Nephron progenitor cell (in vitro differentiated cells): ENCODE measurements around the gene CAMK2D.

Experiments
- DNase-seq: peaks from one replicate; pipeline ENCODE4 v3.0.0; 2021
- H3K27ac Mint-ChIP-seq: 2 replicates; pipeline ENCODE4 v1.8.0; 2021; ENCODE audit warnings: mild to moderate bottlenecking, moderate library complexity, mixed read lengths
- H3K27me3 Mint-ChIP-seq: 2 replicates; pipeline ENCODE4 v1.8.0; 2021; ENCODE audit warnings: mild to moderate bottlenecking, low read depth, mixed read lengths; ENCODE audit not compliant: poor library complexity
- H3K36me3 Mint-ChIP-seq: 2 replicates; pipeline ENCODE4 v1.8.0; 2021; ENCODE audit warnings: low read depth, mixed read lengths
- H3K4me1 Mint-ChIP-seq: 2 replicates; pipeline ENCODE4 v1.8.0; 2021; ENCODE audit warnings: mixed read lengths
- H3K4me3 Mint-ChIP-seq: 2 replicates; pipeline ENCODE4 v1.8.0; 2021; ENCODE audit warnings: mild to moderate bottlenecking, moderate library complexity, mixed read lengths
- H3K9me3 Mint-ChIP-seq: 2 replicates; pipeline ENCODE4 v1.8.0; 2021; ENCODE audit warnings: mild to moderate bottlenecking, moderate library complexity, mixed read lengths
- CTCF ChIP-seq: fragments of 200-600 bp; sonication (generic); IDR thresholded peaks from 2 replicates; pipeline ENCODE4 v1.5.0; 2021; ENCODE audit warnings: antibody characterized with exemption

CAMK2D gene

GRCh38 chr4:113499696-113500095 lies 261.8 kb downstream of the CAMK2D start:
- TF ChIP-seq CTCF, result no peak
- no peaks in the 10 kb centered on the region for H3K27me3 Mint-ChIP-seq

GRCh38 chr4:113499166-113499565 lies 262.4 kb downstream of the CAMK2D start:
- TF ChIP-seq CTCF, result no peak
- no peak for DNase-seq
- peaks cover 17% of the 10 kb centered on the region for H3K4me1 Mint-ChIP-seq
- H3K36me3 Mint-ChIP-seq, result peaks cover 44% of the 10 kb centered on the region
- H3K4me3 Mint-ChIP-seq, result no peak overlapping the region
- H3K9me3 Mint-ChIP-seq, result peaks cover 15% of the 10 kb centered on the region
- no peaks in the 10 kb centered on the region for H3K27me3 Mint-ChIP-seq
- no peak overlapping the region for H3K27ac Mint-ChIP-seq

More at GRCh38 chr4:113499696-113500095, 261.8 kb downstream of the CAMK2D start:
- Mint-ChIP-seq H3K4me3 (no peak overlapping the region), H3K4me1 (peaks cover 17% of the 10 kb centered on the region), H3K9me3 (peaks cover 13% of the 10 kb centered on the region), H3K36me3 (peaks cover 42% of the 10 kb centered on the region), H3K27ac (no peak overlapping the region)
- DNase-seq, result no peak

- Mint-ChIP-seq H3K27ac (peak overlapping the region; percentile 86), H3K36me3 (peaks cover 42% of the 10 kb centered on the region)
Observed at GRCh38 chr4:113497154-113497884, 264.2 kb downstream of the CAMK2D start.

GRCh38 chr4:113496698-113497097 lies 264.8 kb downstream of the CAMK2D start:
- Mint-ChIP-seq H3K4me3 (no peak overlapping the region), H3K36me3 (peaks cover 38% of the 10 kb centered on the region), H3K27ac (peak overlapping the region; percentile 86), H3K9me3 (peaks cover 24% of the 10 kb centered on the region), H3K4me1 (peaks cover 9% of the 10 kb centered on the region), H3K27me3 (no peaks in the 10 kb centered on the region)
- DNase-seq, result no peak
- TF ChIP-seq CTCF, result no peak

More at GRCh38 chr4:113497154-113497884, 264.2 kb downstream of the CAMK2D start:
- H3K4me1 Mint-ChIP-seq, result peaks cover 9% of the 10 kb centered on the region
- peaks cover 20% of the 10 kb centered on the region for H3K9me3 Mint-ChIP-seq
- no peak overlapping the region for H3K4me3 Mint-ChIP-seq
- no peak for DNase-seq
- no peaks in the 10 kb centered on the region for H3K27me3 Mint-ChIP-seq
- TF ChIP-seq CTCF, result no peak

GRCh38 chr4:113495790-113496189 lies 265.7 kb downstream of the CAMK2D start:
- peak overlapping the region; percentile 84 for H3K27ac Mint-ChIP-seq
- peaks cover 9% of the 10 kb centered on the region for H3K4me1 Mint-ChIP-seq
- H3K4me3 Mint-ChIP-seq, result no peak overlapping the region
- H3K27me3 Mint-ChIP-seq, result no peaks in the 10 kb centered on the region
- TF ChIP-seq CTCF, result no peak
- no peak for DNase-seq
- peaks cover 38% of the 10 kb centered on the region for H3K36me3 Mint-ChIP-seq
- H3K9me3 Mint-ChIP-seq, result peaks cover 27% of the 10 kb centered on the region

GRCh38 chr4:113483131-113483530 lies 278.4 kb downstream of the CAMK2D start:
- no peak for TF ChIP-seq CTCF
- Mint-ChIP-seq H3K4me3 (no peak overlapping the region), H3K27ac (no peak overlapping the region), H3K36me3 (peaks cover 9% of the 10 kb centered on the region), H3K27me3 (no peaks in the 10 kb centered on the region), H3K9me3 (no peaks in the 10 kb centered on the region), H3K4me1 (no peaks in the 10 kb centered on the region)
- DNase-seq, result no peak
